GM19455 (cell line): Measurements from ENCODE around the gene CEP162.
"Not testable (repeated sequence)": the region's sequence is repeated elsewhere in the genome, so short reads cannot be mapped to it uniquely, and the experiment has no call there.

Source experiments
- ATAC-seq: cut with Tn5 transposase; IDR thresholded peaks from one replicate; pipeline ENCODE4 v1.9.1; 2021; ENCODE audit not compliant: unreplicated experiment

Gene CEP162

DNA sequence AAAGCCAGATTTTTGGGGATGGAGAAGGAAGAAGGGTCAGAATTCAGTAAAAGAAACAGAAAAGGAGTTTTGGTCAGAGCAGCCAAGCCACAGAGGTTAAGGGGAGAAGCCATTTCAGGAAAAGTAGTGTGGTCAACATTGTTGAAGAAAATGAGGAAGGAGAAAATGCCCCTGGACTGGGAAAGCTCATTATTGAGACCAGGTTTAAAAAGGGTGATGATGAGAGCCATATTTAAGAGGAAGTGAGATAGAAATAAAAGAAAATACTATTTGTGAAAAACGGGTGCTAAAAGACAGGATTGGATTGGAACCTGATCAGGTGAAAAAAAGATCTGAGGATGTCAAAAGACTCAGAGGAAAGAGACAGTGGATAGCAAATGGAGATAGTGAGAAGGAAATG, 75.8 kb downstream of the CEP162 start:
- ATAC-seq, result no peak

DNA sequence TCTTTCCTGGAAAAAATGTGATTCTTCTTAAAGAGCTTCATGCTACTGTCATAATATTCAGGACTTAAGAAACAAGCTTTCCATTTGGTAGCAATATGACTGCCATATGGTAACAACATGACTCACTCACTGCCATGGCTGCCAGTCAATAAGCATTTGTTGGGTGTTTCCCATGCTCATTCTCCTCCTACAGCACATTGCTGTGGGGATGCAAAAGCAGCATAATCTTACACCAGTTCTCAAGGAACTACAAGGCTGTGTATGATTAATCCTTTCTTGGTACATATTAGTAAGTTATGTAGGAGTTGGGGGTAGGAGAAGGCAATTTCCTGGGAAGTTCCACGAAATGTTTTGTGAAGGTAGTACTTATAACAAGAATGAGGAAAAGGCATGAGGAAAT, 76.7 kb downstream of the CEP162 start:
- ATAC-seq, result no peak

DNA sequence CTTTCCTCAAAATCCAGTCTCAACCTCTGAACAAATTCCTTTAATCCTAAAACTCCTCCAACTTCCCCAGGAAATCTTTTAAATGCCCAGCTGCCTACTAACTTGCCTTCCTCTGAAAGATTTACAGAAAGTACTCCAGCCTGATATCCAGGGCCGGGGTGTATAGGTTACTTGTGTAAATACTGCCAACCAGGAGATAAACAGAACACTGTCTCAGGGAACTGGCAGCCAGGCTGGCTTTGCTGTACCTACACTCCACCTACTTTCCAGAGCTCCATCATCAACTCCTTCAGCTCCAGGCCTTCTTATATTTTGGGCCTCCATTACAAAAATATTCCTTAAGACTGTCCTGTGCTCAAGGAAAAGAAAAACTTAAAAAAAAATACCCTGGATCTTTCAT, 85.9 kb downstream of the CEP162 start:
- ATAC-seq, result no peak

DNA sequence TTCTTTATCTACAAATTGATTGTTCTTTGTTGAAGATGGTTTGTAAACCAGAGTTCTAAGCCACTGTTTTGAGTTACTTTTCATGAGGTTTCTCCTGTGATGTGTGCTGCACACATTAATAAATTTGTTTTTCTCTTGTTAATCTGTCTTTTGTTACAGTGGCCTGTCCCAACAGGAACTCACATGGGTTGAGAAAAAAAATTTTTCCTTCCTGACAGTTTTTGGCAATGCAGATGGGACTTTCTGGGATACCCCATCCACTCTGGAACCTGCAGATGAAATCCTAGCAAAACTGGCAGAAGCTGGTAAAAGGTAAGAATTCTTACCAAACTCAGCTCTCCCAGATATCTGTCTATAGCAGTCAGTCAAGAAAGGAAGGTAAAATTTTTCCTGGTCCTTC, 88.1 kb downstream of the CEP162 start:
- ATAC-seq, result no peak

DNA sequence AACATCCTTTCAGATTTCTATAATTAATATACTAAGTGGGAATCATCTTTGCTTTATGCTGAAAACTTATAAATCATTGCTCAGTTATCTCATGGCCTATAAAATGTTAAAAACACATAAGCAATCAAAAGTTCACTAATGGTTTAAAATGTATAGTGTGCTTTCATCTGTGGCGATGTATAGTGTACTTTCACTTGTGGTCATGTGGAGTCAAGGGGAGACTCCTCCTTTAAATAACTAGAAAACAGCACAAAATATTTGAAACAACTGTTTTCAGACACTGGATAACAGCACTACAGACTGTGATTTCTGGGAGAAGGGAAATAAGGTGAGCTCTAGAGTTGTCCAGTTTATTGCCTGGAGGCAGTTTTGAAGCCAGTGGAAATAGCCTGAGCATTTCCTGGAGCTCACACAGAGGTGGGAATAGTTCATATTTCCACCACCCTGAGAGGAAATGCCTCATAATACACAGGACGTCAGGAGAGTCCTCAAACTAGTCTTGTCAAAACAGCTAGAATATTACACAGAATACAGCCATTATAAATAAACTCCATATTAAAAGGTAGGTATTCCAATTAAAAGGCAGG, 89.4 kb downstream of the CEP162 start:
- no peak for ATAC-seq

DNA sequence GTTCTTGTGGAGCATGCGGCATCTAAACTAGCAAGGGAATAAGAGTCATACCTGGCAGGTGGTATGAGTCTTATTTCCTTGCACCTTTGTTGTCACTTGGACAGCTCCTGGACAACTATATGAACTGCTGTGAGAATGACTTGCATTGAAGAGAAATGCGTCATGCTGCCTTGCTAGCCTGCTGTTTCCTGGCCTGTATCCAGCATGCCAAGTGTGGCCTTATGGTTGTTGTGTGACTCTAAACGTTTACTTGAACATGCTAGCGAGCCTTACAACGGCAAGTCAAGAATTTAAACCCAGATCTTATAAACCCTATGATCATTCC, 90.4 kb downstream of the CEP162 start:
- ATAC-seq, result no peak

DNA sequence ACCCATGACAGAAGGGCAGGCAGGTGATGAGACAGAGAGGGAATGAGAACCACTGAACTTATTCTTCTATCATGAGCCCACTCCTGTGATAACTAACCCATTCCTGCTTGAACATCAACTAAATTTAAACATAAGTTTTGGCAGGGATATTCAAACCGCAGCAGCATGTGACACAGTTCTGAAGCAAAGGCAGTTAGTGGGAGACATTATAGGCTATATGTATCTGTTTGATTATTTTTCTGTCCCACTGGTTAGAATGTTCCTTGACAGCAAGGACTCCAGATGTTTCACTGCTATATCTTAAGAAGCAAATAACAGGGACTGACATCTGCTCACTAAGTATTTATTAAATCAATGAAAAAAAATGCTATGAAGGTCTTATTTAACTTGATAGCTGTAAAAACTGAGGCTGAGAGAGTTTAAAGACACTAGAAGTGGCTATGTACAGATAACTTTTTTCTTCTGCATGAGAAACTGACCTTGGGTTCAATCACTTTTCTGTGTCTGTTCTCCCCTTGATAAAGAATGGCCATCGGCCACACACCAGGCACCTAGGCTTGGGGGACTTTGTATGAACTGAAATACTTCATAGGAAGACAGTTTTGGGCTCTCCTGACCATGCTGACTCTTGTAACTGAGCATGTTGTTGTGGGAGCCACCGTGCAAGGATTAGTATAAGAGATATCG, 90.9 kb downstream of the CEP162 start:
- no peak for ATAC-seq

DNA sequence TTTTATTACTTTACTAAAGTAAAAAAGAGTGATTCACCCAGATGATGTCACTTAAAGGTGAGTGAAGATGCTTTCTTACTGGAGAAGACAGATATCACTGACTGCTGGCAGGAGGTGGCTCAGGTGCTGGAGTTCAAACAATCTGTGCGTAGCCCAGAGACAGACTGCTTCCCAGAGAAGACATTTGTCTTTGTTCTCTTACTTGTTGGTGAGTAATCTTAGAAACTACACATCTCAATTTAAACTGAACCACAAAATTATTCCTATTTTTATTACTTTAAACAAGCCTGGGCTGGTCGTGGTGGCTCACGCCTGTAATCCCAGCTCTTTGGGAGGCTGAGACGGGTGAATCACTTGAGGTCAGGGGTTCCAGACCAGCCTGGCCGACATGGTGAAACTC, 92.2 kb downstream of the CEP162 start:
- no peak for ATAC-seq

DNA sequence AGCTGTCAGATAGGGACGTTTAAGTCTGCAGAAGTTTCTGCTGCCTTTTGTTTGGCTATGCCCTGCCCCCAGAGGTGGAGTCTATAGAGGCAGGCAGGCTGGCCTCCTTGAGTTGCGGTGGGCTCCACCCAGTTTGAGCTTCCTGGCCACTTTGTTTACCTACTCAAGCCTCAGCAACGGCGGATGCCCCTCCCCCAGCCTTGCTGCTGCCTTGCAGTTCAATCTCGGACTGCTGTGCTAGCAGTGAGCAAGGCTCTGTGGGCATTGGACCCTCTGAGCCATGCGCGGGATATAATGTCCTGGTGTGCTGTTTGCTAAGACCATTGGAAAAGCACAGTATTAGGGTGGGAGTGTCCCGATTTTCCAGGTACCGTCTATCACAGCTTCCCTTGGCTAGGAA, 94.1 kb downstream of the CEP162 start:
- not testable (repeated sequence) for ATAC-seq

DNA sequence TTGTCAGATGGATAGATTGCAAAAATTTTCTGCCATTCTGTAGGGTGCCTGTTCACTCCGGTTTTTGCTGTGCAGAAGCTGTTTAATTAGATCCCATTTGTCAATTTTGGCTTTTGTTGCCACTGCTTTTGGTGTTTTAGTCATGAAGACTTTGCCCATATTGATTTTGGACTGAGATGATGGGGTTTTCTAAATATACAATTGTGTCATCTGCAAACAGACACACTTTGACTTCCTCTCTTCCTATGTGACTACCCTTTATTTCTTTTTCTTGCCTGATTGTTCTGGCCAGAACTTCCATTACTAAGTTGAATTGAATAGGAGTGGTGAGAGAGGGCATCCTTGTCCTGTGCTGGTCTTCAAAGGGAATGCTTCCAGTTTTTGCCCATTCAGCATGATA, 97.9 kb downstream of the CEP162 start:
- not testable (repeated sequence) for ATAC-seq

DNA sequence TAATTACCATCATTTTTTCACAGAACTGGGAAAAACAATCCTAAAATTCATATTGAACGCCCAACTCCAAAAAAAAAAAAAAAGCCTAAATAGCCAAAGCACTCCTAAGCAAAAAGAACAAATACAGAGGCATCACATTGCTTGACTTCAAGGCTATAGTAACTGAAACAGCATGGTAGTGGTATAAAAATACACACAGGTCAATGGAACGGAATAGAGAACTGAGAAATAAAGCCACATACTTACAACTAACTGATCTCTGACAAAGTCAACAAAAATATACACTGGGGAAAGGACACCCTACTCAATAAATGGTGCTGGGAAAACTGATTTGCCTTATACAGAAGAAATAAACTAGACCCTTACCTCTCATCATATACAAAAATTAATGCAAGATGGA, 104.3 kb downstream of the CEP162 start:
- ATAC-seq, result no peak

DNA sequence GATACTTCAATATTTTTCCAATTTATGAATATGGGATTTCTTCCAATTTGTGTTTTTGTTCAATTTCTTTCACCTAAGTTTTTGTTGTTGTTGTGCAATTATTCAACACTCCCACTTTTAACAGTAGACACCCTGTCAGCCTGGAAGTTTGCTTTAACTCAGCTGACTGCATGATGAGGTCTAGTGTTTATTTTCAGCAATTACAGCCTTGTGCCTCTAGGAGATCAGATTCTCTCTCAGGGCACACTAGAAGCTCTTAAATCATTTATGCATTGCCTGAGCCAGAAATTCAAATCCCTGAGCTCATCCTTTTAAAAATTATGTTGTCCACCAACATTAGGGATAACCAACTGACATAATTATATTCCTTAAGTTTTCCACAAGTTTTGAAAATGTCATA, 108.2 kb downstream of the CEP162 start:
- no peak for ATAC-seq

DNA sequence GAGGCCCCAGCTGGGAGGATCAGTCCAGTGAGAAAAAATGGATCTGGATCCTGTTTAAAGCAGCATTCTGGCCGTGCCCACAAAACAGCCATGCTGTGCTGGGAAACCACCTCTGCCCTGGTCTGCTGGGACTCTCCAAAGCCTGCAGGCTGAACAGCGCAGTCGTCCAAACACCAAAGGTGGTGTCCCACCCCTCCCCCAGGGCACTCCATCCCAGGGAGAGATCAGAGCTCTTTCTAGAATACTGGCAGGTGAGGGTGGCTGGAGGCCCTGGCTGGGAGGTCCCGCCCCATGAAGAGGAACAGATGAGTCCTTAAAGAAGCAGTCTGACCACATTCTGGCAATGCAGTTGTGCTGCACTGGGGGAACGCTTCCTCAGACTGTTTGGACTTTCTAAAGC, 109.3 kb downstream of the CEP162 start:
- no peak for ATAC-seq

DNA sequence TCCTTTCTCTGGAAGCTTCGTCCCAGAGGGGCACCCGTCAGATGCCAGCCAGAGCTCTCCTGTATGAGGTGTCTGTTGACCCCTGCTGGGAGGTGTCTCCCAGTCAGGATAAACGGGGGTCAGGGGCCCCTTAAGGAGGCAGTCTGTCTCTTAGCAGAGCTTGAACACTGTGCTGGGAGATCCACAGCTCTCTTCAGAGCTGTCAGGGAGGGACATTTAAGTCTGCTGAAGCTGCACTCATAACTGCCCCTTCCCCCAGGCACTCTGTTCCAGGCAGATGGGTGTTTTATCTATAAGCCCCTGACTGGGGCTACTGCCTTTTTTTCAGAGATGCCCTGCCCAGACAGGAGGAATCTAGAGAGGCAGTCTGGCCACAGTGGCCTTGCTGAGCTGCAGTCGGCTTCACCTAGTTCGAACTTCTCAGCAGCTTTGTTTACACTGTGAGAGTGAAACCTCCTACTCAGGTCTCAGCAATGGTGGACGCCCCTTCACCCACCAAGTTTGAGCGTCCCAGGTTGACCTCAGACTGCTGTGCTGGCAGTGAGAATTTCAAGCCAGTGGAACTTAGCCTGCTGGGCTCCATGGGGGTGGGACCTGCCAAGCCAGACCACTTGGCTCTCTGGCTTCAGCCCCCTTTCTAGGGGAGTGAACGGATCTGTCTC, 112.4 kb downstream of the CEP162 start:
- not testable (repeated sequence) for ATAC-seq

DNA sequence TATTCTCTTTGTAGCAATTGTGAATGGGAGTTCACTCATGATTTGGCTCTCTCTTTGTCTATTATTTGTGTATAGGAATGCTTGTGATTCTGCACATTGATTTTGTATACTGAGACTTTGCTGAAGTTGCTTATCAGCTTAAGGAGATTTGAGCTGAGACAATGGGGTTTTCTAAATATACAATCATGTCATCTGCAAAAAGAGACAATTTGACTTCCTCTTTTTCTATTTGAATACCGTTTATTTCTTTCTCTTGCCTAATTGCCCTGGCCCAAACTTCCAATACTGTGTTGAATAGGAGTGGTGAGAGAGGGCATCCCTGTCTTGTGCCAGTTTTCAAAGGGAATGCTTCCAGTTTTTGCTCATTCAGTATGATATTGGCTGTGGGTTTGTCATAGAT, 116.1 kb downstream of the CEP162 start:
- not testable (repeated sequence) for ATAC-seq

DNA sequence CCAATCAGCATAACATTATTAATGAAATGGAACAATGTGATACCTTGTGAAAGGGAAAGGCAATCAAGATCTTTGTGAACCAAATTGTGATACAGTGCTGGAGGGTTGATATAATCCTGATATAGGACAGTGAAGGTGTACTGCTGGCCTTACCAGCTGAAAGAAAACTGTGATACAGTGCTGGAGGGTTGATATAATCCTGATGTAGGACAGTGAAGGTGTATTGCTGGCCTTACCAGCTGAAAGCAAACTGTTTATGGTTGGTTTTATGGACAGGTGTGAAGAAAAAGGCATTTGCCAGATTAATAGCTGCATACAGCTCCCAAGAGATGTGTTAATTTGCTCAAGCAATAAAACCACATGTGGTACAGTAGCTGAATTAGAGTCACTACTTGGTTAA, 119.9 kb downstream of the CEP162 start:
- no peak for ATAC-seq

DNA sequence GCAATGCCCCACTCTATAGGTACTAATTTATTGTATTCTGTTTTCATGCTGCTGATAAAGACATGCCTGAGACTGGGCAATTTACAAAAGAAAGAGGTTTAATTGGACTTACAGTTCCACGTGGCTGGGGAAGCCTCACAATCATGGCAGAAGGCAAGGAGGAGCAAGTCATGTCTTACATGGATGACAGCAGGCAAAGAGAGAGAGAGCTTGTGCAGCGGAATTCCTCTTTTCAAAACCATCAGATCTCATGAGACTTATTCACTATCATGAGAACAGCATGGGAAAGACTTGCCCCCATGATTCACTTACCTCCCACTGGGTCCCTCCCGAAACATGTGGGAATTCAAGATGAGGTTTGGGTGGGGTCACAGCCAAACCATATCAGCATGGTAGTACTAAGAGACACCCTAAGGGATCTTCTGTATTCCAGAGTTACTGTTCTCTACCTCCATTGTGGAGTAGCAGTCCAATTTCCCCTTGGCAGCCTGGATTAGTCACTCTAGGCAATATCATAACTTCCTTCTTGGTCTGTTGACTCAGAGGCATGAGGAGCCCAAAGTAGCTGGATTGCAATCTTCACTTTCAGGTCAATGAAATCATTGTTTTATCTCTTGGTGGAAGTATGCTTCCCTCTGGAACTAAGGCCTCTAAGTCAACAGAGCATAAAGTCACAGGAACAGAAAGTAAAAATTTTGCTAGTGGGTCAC, 122.1 kb downstream of the CEP162 start:
- ATAC-seq, result not testable (repeated sequence)

DNA sequence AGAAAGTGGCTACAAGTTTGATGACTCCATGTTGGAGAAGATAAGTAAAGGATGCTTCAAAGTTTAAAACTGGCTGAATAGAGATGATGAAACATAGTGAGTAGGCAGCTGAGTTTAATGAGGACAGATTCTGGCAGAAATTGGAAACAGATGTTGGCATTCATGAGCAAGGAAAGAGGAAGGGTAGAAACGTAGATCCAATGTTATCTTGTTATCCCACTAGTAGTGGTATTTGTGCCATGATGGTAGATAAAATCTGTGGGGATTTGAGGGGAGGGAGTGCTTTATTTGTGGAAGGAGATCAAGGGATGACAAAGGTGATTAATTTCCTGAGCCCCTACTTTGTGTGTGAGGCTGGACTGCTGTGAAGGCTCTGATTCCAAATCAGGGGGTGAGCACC, 124.4 kb downstream of the CEP162 start:
- no peak for ATAC-seq

DNA sequence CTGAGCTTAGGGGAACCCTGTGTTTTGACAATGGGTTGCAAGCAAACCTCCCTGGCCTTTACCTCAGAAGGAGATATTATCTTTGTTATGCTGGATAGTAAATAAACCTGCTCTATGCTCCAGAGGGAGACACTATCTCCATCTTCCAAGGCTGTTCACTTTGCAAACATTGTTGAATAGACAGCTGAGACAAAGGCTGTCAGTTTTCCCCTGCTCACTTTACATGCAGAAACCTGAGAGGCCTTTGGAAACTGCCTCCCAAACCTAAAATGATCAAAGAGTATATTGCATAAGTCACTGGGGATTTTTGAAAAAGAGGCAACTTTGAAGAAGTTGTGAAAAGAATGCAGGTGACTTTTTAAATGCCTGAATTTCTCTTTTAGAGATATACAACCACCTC, 132.3 kb downstream of the CEP162 start:
- ATAC-seq, result no peak

DNA sequence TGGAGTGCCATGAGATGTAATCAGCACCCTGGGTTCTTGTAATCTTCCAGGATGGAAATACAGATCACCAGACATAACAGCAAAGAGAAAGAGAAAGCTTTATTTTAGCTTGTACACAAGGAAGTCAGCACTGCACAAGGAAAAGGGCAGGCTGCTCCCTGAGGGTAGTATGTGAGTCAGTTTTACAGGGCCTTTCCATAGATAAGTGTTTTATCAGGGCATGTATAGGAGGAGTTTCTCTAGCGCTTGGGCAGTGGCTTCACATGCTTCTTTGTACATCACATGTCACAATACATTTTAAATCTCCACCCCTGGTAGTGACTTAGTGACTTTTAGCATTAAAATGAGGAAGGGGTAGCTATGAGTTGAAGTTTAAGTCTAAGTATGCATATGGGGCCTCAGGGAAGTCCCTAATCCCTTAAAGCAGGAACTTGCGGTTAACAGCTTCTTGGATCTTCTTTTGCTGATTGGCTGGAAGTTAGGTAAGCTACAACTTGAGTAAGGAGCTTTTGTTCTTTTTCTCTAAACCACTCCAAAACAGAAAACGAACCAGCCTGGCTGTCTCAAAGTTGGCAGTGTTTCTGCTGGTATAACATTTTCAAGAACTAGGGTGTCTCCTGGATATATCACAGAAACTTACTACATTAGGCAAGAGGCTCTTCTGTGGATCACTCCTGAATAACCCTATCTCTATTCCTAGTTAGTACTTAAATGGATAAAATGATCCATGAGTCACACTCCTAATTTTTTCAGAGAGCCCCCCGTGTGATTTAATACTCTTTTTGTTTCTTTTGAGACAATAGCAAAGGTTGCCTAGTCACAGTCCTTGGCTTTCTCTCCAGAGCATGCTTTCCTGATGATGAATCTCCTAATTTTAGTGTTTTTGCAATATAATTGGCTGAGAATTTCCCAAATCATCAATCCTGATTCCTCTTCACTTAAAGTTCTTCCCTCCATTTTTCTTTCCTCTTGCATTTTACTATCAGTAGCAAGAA, 133.7 kb downstream of the CEP162 start:
- no peak for ATAC-seq

DNA sequence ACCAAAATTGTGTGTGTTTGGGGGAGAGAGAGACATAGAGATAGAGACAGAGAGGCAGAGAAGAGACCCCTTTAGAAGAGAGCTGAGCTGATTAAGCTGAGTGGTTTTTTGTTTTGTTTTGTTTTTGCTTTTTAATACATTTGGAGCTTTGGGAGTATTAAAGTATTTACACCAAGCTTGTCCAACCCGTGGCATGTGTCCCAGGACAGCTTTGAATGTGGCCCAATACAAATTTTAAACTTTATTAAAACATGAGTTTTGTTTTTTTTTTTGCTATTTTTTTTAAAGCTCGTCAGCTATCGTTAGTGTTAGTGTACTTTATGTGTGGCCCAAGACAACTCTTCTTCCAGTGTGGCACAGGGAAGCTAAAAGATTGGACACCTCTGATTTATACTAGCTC, 137.9 kb downstream of the CEP162 start:
- ATAC-seq, result no peak
